Adrenal gland (tissue), 12 donors: ENCODE results near the gene SLC25A21. TPM values are rescaled to one million over a fixed set of nuclear protein-coding genes. Genes with fewer than 3 reads are reported as not detected.

Experiments used
- DNase-seq, 7 donors: peaks; one replicate each; pipeline ENCODE4 v3.0.0-alpha.2; 2019 to 2020
- H3K27ac ChIP-seq, 5 donors: fragments of 200-600 bp; sonication (generic) in 4 of 5; 1 replicate in 3 of 5; 2 replicates in 2 of 5; pipeline versions ENCODE4 v1.5.1 to v1.8.0; 2016 to 2020; ENCODE audit warnings: mild to moderate bottlenecking in 1 of 5
- H3K27me3 ChIP-seq: fragments of 200-600 bp; 2 replicates; pipeline ENCODE4 v1.8.0; 2021
- H3K36me3 ChIP-seq, 2 donors: fragments of 200-600 bp; replicated peaks in 1 of 2; 1 replicate in 1 of 2; 2 replicates in 1 of 2; pipeline versions ENCODE4 v1.5.1 to v1.8.0; 2018 to 2022
- H3K4me1 ChIP-seq, 2 donors: fragments of 200-600 bp; replicated peaks in 1 of 2; 1 replicate in 1 of 2; 2 replicates in 1 of 2; pipeline versions ENCODE4 v1.5.1 to v1.8.0; 2018 to 2021
- H3K4me3 ChIP-seq, 4 donors: fragments of 200-600 bp; sonication (generic) in 3 of 4; one replicate each; pipeline ENCODE4 v1.5.1; 2016 to 2018
- H3K9me3 ChIP-seq, 3 donors: fragments of 200-600 bp; sonication (generic) in 1 of 3; replicated peaks in 1 of 3; 1 replicate in 2 of 3; 2 replicates in 1 of 3; pipeline versions ENCODE4 v1.5.1 to v1.8.0; 2016 to 2021
- POLR2A ChIP-seq, 2 donors: fragments of 450-650 bp; IDR thresholded peaks; one replicate each; pipeline ENCODE4 v1.6.1; 2017; ENCODE audit warnings: antibody characterized with exemption in 2 of 2, mild to moderate bottlenecking in 2 of 2, moderate library complexity in 1 of 2
- WGBS, 4 donors: extraction: QIAGEN DNeasy Blood & Tissue Kit in 2 of 4; methylation state at CpG; one replicate each; pipeline versions ENCODE4 v1.1.5 to v1.1.7; 2013 to 2017; 5-methylcytosine and 5-hydroxymethylcytosine counted together
- intact Hi-C, 2 donors: fragments of 100-400 bp; cut with DNase I; formaldehyde crosslinking; loops; one replicate each; pipeline versions ENCODE4 v1.14.1 to v1.15.0; 2022 to 2023
- polyA plus RNA-seq, 3 donors: library from polyadenylated mRNA; stranded (reverse); fragments of 200-250 nt in 2 of 3; fragments of 350-450 nt in 1 of 3; fragmentation: Illumina TruSeq in 1 of 3; extraction: RNeasy Lipid Tissue Mini Kit (QIAGEN cat#74804) in 1 of 3; gene quantifications; one replicate each; pipeline ENCODE4 v1.2.3, GENCODE V29; 2013 to 2014
- total RNA-seq, 9 donors: library from RNA; depleted of rRNA in 4 of 9; stranded (reverse); fragments of >200 nt in 4 of 9; fragments of 120-200 nt in 1 of 9; fragmentation: NEBNext Ultra II Directional in 1 of 9; extraction: Animal tissue kit (Norgen Biotek cat#: 25700) in 1 of 9; gene quantifications; one replicate each; pipeline versions ENCODE4 v1.1.0 to v1.2.4, GENCODE V29; 2013 to 2023
- TF ChIP-seq, protein P1 (sequence below), 6 experiments: fragments of 450-650 bp in 4 of 6; fragments of 200-600 bp in 2 of 6; sonication (generic) in 1 of 6; IDR thresholded peaks; 1 replicate in 5 of 6; 2 replicates in 1 of 6; pipeline versions ENCODE4 v1.5.1 to v1.8.0; 2016 to 2021; ENCODE audit warnings: antibody characterized with exemption in 6 of 6, mild to moderate bottlenecking in 2 of 6, moderate library complexity in 1 of 6
- donor health status: healthy with polysubstance abuse.
- donor health status: Bipolar disorder and iron deficiency.
- donor health status: DM: yes; HTN: yes; CAD: no.
- donor health status: DM: no; HTN: no; CAD: no.
- donor health status: DM: no; HTN: no; CAD: no.
- donor health status: DM: yes; HTN: yes; CAD: no.

The SLC25A21 gene
- total and polyA plus RNA-seq, 12 donors: 0.14 to 3.8 (median 0.56) TPM

DNA sequence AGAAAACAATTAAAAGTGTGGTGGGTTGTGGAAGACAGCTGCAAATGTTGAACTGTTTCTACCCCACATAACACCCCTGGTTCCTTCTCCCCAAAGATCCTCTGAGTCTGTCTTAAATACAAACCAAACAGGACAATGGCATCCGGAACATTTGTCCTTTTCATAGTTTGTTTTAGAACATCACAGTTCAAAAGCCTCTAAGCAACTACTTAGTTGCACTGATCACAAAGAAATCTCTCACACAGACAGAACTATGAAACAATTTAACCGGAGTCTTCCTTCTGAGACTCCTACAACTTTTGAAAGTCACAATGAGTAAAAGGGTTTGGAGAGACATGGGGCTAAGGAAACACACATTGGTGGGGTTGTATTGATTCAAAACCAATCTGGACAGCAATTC, 125.6 kb downstream of the SLC25A21 start:
- TF ChIP-seq, protein P1, sequence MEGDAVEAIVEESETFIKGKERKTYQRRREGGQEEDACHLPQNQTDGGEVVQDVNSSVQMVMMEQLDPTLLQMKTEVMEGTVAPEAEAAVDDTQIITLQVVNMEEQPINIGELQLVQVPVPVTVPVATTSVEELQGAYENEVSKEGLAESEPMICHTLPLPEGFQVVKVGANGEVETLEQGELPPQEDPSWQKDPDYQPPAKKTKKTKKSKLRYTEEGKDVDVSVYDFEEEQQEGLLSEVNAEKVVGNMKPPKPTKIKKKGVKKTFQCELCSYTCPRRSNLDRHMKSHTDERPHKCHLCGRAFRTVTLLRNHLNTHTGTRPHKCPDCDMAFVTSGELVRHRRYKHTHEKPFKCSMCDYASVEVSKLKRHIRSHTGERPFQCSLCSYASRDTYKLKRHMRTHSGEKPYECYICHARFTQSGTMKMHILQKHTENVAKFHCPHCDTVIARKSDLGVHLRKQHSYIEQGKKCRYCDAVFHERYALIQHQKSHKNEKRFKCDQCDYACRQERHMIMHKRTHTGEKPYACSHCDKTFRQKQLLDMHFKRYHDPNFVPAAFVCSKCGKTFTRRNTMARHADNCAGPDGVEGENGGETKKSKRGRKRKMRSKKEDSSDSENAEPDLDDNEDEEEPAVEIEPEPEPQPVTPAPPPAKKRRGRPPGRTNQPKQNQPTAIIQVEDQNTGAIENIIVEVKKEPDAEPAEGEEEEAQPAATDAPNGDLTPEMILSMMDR (IDR thresholded peaks at IDR 0.05): no peak
- no peak for TF ChIP-seq POLR2A (IDR thresholded peaks at IDR 0.05)
- Histone ChIP-seq H3K9me3 (no peaks in the 10 kb centered on the region), H3K4me3 (no peak overlapping the region), H3K4me1 (no peaks in the 10 kb centered on the region), H3K27ac (no peak overlapping the region), H3K36me3 (no peaks in the 10 kb centered on the region), H3K27me3 (no peaks in the 10 kb centered on the region)
- 77 to 90% (median 83%) methylated on average over 2 of the region's 2 CpGs for WGBS, 4 donors
- no peak for DNase-seq
- intact Hi-C loops: no loop called here

DNA sequence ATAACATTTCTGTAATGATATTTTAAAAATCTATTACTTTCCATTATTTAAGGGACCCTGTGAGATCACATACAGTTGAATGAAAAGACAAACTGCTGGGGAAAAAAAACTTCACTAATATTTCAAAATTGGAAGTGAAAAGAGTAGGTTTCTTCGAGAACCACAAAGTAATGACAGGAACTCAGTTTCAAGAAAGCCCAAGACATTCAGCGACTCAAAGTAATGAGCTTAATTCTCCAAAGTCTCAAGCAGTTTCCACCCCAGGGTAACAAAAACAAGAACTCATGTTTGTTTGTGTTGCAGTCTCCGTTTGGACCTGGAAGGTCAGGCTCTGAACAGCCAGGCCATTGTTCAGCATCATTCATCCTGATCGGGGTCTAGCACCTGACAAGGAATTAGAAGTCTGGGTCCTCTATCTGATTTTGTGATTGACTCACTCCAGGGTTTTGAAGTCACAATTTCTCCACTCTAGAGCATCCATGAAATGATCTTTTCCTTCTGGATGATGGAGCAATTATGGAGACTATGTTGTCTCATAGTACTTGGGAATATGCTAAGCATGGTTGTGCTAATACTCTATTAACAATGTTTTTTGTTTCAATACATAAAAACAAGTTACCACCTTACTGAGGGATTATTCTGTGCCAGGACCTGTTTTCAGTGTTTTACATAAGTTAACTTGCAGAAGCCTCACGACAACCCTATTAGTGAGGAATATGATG, 126.9 kb downstream of the SLC25A21 start:
- DNase-seq: no peak
- no peaks in the 10 kb centered on the region for H3K9me3 ChIP-seq
- TF ChIP-seq, protein P1 (IDR thresholded peaks at IDR 0.05): no peak
- no peak for TF ChIP-seq POLR2A (IDR thresholded peaks at IDR 0.05)
- H3K27ac ChIP-seq: no peak overlapping the region
- 65 to 73% (median 67%) methylated on average over 5 of the region's 5 CpGs for WGBS, 4 donors
- no peak overlapping the region for H3K4me3 ChIP-seq
- intact Hi-C loops: no loop called here
- H3K27me3 ChIP-seq: no peaks in the 10 kb centered on the region
- H3K36me3 ChIP-seq: no peaks in the 10 kb centered on the region
- H3K4me1 ChIP-seq: no peaks in the 10 kb centered on the region

GRCh38 chr14:37037636-37038387, 134.6 kb downstream of the SLC25A21 start:
- H3K36me3 ChIP-seq: no peaks in the 10 kb centered on the region
- no peaks in the 10 kb centered on the region for H3K27me3 ChIP-seq
- no peaks in the 10 kb centered on the region for H3K9me3 ChIP-seq
- no peak overlapping the region for H3K27ac ChIP-seq
- TF ChIP-seq, protein P1 (IDR thresholded peaks at IDR 0.05): no peak
- no peak for TF ChIP-seq POLR2A (IDR thresholded peaks at IDR 0.05)
- DNase-seq: no peak
- H3K4me1 ChIP-seq: no peaks in the 10 kb centered on the region
- WGBS, 4 donors: 79 to 80% (median 80%) methylated on average over 3 of the region's 3 CpGs
- no peak overlapping the region for H3K4me3 ChIP-seq
- intact Hi-C loops: no loop called here

DNA sequence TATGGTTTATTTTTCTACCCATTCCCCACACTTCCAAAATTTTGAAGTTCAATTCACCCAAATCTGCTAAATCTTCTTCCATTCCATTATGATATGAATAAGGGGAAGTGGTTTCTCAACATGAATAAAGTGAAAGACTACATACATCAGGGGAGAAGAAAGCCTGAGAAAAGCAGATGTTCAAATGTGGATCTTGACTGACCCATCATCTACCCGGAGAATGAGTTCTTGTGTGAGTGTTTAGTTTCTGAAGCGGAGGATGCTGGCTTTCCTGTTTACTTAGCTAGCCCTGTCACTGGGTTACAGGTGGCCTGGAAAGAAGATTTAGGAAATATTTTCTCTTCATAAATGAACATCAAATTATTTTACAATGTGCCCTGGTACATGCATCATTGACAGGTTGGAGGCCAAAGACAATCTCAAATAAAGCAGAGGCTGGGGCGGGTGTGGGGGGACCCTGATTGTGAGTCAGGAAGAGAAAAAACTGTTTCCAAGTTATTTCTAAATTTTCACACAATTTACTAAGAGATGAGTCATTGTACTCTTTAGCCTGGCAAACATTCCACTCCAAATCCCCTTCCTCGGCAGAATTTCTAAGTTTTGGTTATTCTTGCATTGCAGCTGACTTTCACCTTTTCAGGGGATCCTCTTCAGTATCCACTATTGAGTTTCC, 135.6 kb downstream of the SLC25A21 start:
- 60 to 75% (median 71%) methylated on average over 4 of the region's 4 CpGs for WGBS, 4 donors
- intact Hi-C loops: no loop called here
- DNase-seq: no peak
- no peaks in the 10 kb centered on the region for H3K4me1 ChIP-seq
- H3K27me3 ChIP-seq: no peaks in the 10 kb centered on the region
- H3K27ac ChIP-seq: no peak overlapping the region
- H3K4me3 ChIP-seq: no peak overlapping the region
- no peak for TF ChIP-seq POLR2A (IDR thresholded peaks at IDR 0.05)
- TF ChIP-seq, protein P1 (IDR thresholded peaks at IDR 0.05): no peak
- no peaks in the 10 kb centered on the region for H3K36me3 ChIP-seq
- no peaks in the 10 kb centered on the region for H3K9me3 ChIP-seq
